T-helper 9 cell (primary cell): Measurements from ENCODE around the gene HMGXB3.

Source experiments
- DNase-seq: peaks from one replicate; pipeline ENCODE4 v3.0.0-alpha.2; 2020

HMGXB3 gene

DNA sequence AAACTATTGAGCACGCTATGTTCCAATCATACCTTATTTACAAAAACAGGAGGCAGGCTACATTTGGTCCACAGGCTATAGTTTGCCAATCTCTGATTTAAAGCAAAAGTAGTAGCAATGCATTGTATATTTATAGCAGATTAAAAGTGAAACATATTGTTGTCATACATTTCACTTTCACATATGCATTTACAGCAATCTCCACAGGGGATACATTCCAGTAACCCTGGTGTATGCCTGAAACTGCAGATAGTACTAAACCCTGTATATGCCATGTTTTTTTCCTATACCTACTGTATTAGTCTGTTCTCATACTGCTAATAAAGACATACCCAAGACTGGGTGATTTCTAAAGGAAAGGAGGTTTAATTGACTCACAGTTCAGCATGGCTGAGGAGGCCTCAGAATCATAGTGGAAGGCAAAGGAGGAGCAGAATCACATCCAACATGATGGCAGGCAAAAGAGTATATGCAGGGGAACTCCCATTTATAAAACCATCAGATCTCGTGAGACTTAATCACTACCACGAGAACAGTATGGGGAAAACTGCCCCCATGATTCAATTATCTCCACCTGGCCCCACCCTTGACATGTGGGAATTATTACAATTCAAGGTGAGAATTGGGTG, 91.7 kb downstream of the HMGXB3 start:
- no peak for DNase-seq

DNA sequence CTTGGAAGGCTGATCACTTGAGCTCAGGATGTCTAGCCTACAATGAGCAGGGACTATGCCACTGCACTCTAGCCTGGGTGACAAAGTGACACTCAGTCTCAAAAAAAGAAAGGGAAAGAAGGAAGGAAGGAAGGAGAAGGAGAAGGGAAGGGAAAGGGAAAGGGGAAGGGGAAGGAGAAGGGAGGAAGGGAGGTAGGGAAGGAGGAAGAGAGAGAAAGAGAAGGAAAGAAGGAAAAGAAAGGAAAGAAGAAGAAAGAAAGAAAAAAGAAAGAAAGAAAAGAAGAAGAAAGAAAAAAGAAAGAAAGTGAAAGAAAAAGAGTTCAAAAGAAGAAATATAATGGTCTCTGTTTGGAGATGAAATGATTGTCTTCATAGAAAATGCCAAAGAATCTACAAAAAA, 96.6 kb downstream of the HMGXB3 start:
- no peak for DNase-seq

DNA sequence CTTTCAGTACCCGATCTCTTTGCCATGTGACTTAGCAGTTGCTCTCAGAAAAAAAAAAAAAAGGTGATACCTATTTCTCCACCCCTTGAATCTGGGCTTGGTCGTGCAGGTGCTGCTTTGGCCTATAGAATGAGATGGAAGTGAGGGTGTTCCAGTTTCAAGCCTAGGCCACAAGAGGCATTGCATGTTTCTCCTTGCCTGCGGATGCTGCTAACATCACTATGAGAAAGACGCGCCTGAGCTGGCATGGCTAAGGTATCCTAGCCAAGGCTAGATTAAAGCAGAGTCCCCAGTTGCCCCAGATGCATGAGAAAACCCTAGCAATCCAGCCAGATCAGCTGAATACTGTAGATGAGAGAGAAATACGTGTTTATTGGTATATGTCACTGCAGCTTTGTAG, 100.5 kb downstream of the HMGXB3 start:
- DNase-seq: no peak
